IMR-90 (cell line): Measurements from ENCODE around the gene CLPTM1L. TPM values are rescaled to one million over a fixed set of nuclear protein-coding genes. Genes with fewer than 3 reads are reported as not detected.

ENCODE experiments used
- ATAC-seq: fragments of 200-7000 bp; cut with Tn5 transposase; 2 replicates; pipeline ENCODE4 v1.9.1; 2020; ENCODE audit warnings: low read depth, mild to moderate bottlenecking, moderate library complexity
- BruUV-seq: library from RNA; stranded (reverse); fragments of 400-500 nt; replicated peaks from 2 replicates; lab custom pipeline; 2021; lab: Mats Ljungman, UMichigan
- CTCF ChIA-PET: fragments of 300-600 bp; formaldehyde crosslinking; extraction: SDS; loops from one replicate; lab custom pipeline; 2021; ENCODE audit warnings: antibody characterized with exemption; lab: Yijun Ruan, JAX
- POLR2A ChIA-PET: fragments of 300-600 bp; sonication (Branson Sonifier 250); formaldehyde crosslinking; loops from one replicate; lab custom pipeline; 2022; ENCODE audit warnings: antibody characterized with exemption; ENCODE audit not compliant: unreplicated experiment; lab: Charles Lee
- DNase-seq: peaks from one replicate; pipeline ENCODE4 v3.0.0; 2013
- H2AFZ ChIP-seq: replicated peaks from 2 replicates; pipeline ENCODE3; 2013; ENCODE audit warnings: low read length, mild to moderate bottlenecking; ENCODE audit not compliant: poor library complexity
- H2AK5ac ChIP-seq: 2 replicates; pipeline ENCODE4 v1.6.1; 2013; ENCODE audit warnings: low read depth, low read length, inconsistent platforms
- H2AK9ac ChIP-seq: replicated peaks from 2 replicates; pipeline ENCODE3; 2013; ENCODE audit warnings: mild to moderate bottlenecking, low read depth, low read length, moderate library complexity; ENCODE audit not compliant: poor library complexity
- H2BK120ac ChIP-seq: 2 replicates; pipeline ENCODE4 v1.6.1; 2013; ENCODE audit warnings: low read depth, low read length, inconsistent platforms
- H2BK15ac ChIP-seq: 3 replicates; pipeline ENCODE4 v1.6.1; 2013; ENCODE audit warnings: low read depth, low read length, inconsistent platforms
- H2BK20ac ChIP-seq: 2 replicates; pipeline ENCODE4 v1.6.1; 2013; ENCODE audit warnings: low read depth, mild to moderate bottlenecking, inconsistent platforms, low read length, moderate library complexity
- H2BK5ac ChIP-seq: 2 replicates; pipeline ENCODE4 v1.6.1; 2013; ENCODE audit warnings: mild to moderate bottlenecking, low read depth, low read length, inconsistent platforms; ENCODE audit not compliant: poor library complexity, severe bottlenecking
- H3K14ac ChIP-seq: replicated peaks from 2 replicates; pipeline ENCODE4 v1.6.1; 2013; ENCODE audit warnings: low read depth, low read length, inconsistent platforms
- H3K18ac ChIP-seq: 2 replicates; pipeline ENCODE4 v1.6.1; 2013; ENCODE audit warnings: low read depth, low read length, control low read depth
- H3K23ac ChIP-seq: 2 replicates; pipeline ENCODE4 v1.6.1; 2013; ENCODE audit warnings: low read depth, low read length, inconsistent platforms
- H3K27ac ChIP-seq: 2 replicates; pipeline ENCODE4 v1.5.1; 2013; ENCODE audit warnings: mild to moderate bottlenecking, control low read depth, low read length; ENCODE audit not compliant: insufficient read depth
- H3K27me3 ChIP-seq: 2 replicates; pipeline ENCODE4 v1.6.1; 2013; ENCODE audit warnings: low read length; ENCODE audit not compliant: control insufficient read depth, insufficient read depth
- H3K36me3 ChIP-seq: 2 replicates; pipeline ENCODE4 v1.6.1; 2013; ENCODE audit warnings: low read length, mixed read lengths; ENCODE audit not compliant: control insufficient read depth, insufficient read depth
- H3K4ac ChIP-seq: 2 replicates; pipeline ENCODE4 v1.6.1; 2013; ENCODE audit warnings: low read depth, low read length, inconsistent platforms
- H3K4me1 ChIP-seq: 2 replicates; pipeline ENCODE4 v1.6.1; 2013; ENCODE audit warnings: low read length, mixed read lengths; ENCODE audit not compliant: control insufficient read depth, insufficient read depth
- H3K4me2 ChIP-seq: 2 replicates; pipeline ENCODE4 v1.6.1; 2013; ENCODE audit warnings: low read depth, mild to moderate bottlenecking, control low read depth, low read length, moderate library complexity
- H3K4me3 ChIP-seq: 2 replicates; pipeline ENCODE4 v1.5.1; 2013; ENCODE audit warnings: low read depth, mild to moderate bottlenecking, control low read depth, low read length, moderate library complexity; ENCODE audit not compliant: insufficient read depth
- H3K56ac ChIP-seq: 2 replicates; pipeline ENCODE4 v1.6.1; 2013; ENCODE audit warnings: low read length, inconsistent platforms; ENCODE audit not compliant: insufficient read depth; ENCODE audit errors: extremely low read depth
- H3K79me1 ChIP-seq, 2 experiments: 2 replicates each; pipeline ENCODE4 v1.6.1; 2013; ENCODE audit warnings: low read length in 2 of 2, inconsistent platforms in 1 of 2, low read depth in 1 of 2
- H3K9ac ChIP-seq: 2 replicates; pipeline ENCODE4 v1.6.1; 2013; ENCODE audit warnings: low read depth, low read length, control low read depth
- H3K9me1 ChIP-seq: 2 replicates; pipeline ENCODE4 v1.6.1; 2013; ENCODE audit warnings: low read length, inconsistent platforms; ENCODE audit not compliant: insufficient read depth
- H3K9me3 ChIP-seq: 2 replicates; pipeline ENCODE4 v1.6.1; 2013; ENCODE audit warnings: low read length; ENCODE audit not compliant: control insufficient read depth, insufficient read depth
- H4K20me1 ChIP-seq: 2 replicates; pipeline ENCODE4 v1.6.1; 2013; ENCODE audit warnings: low read length, inconsistent platforms; ENCODE audit not compliant: insufficient read depth
- H4K5ac ChIP-seq: 2 replicates; pipeline ENCODE4 v1.6.1; 2013; ENCODE audit warnings: mild to moderate bottlenecking, low read depth, low read length, control low read depth
- H4K8ac ChIP-seq, 2 experiments: 2 replicates each; pipeline ENCODE4 v1.6.1; 2013; ENCODE audit warnings: low read depth in 2 of 2, low read length in 2 of 2, control low read depth in 1 of 2, inconsistent platforms in 1 of 2
- H4K91ac ChIP-seq: 2 replicates; pipeline ENCODE4 v1.6.1; 2013; ENCODE audit warnings: low read depth, low read length, inconsistent platforms; ENCODE audit not compliant: insufficient read depth
- BHLHE40 ChIP-seq: fragments of 150-350 bp; IDR thresholded peaks from 2 replicates; pipeline ENCODE4 v1.6.1; 2016; ENCODE audit warnings: mild to moderate bottlenecking, low read depth, low read length
- CEBPB ChIP-seq: IDR thresholded peaks from 2 replicates; pipeline ENCODE4 v1.6.1; 2012; ENCODE audit warnings: low read depth, low read length, improper control_type of control experiment
- CHD1 ChIP-seq: IDR thresholded peaks from 2 replicates; pipeline ENCODE4 v1.6.1; 2012; ENCODE audit warnings: low read depth, low read length, improper control_type of control experiment
- MAFK ChIP-seq: IDR thresholded peaks from 2 replicates; pipeline ENCODE4 v1.6.1; 2012; ENCODE audit warnings: low read depth, low read length, improper control_type of control experiment
- MXI1 ChIP-seq: IDR thresholded peaks from 2 replicates; pipeline ENCODE4 v1.6.1; 2012; ENCODE audit warnings: low read depth, mild to moderate bottlenecking, low read length, moderate library complexity, borderline replicate concordance
- POLR2A ChIP-seq: IDR thresholded peaks from 2 replicates; pipeline ENCODE4 v1.6.1; 2012; ENCODE audit warnings: mild to moderate bottlenecking, low read depth, low read length
- RAD21 ChIP-seq: IDR thresholded peaks from 2 replicates; pipeline ENCODE4 v1.6.1; 2012; ENCODE audit warnings: low read length, improper control_type of control experiment
- RCOR1 ChIP-seq: IDR thresholded peaks from 2 replicates; pipeline ENCODE4 v1.6.1; 2012; ENCODE audit warnings: mild to moderate bottlenecking, low read length, improper control_type of control experiment; ENCODE audit not compliant: insufficient replicate concordance
- RFX5 ChIP-seq: IDR thresholded peaks from 2 replicates; pipeline ENCODE4 v1.8.0; 2012; ENCODE audit warnings: low read depth, mild to moderate bottlenecking, low read length, moderate library complexity
- WGBS, 2 experiments: methylation state at CpG; one replicate each; pipeline versions ENCODE4 v1.1.5 to v1.1.7; 2013; ENCODE audit warnings: missing lambda C conversion rate in 2 of 2; ENCODE audit not compliant: insufficient read length in 1 of 2; ENCODE audit errors: extremely low coverage in 2 of 2; 5-methylcytosine and 5-hydroxymethylcytosine counted together
- dilution Hi-C: fragments of 300-500 bp; cut with HindIII; formaldehyde crosslinking; loops from one replicate; pipeline ENCODE4 v1.14.3; 2018; ENCODE audit warnings: low sequenced_read_pairs; ENCODE audit not compliant: unreplicated experiment
- in situ Hi-C: fragments of 300-500 bp; cut with MboI; formaldehyde crosslinking; loops from 3 replicates; pipeline ENCODE4 v1.14.3; 2019; ENCODE audit warnings: low sequenced_read_pairs, inconsistent platforms, mixed read lengths
- intact Hi-C: fragments of 100-400 bp; cut with micrococcal nuclease; formaldehyde crosslinking; loops from 2 replicates; pipeline ENCODE4 v1.10.0; 2022
- polyA plus RNA-seq, 3 experiments: library from polyadenylated mRNA; depleted of rRNA; stranded (reverse); fragments of >200 nt; gene quantifications; 2 replicates each; pipeline ENCODE4 v1.2.3, GENCODE V29; 2012; ENCODE audit warnings: low replicate concordance in 1 of 3
- total RNA-seq: library from RNA; depleted of rRNA; stranded (reverse); fragments of >200 nt; gene quantifications from 2 replicates; pipeline ENCODE4 v1.2.3, GENCODE V29; 2012

CLPTM1L gene
- total and polyA plus RNA-seq, 2 of the 4 experiments (the other 2 are of a cell fraction) = 114 to 137 TPM

DNA sequence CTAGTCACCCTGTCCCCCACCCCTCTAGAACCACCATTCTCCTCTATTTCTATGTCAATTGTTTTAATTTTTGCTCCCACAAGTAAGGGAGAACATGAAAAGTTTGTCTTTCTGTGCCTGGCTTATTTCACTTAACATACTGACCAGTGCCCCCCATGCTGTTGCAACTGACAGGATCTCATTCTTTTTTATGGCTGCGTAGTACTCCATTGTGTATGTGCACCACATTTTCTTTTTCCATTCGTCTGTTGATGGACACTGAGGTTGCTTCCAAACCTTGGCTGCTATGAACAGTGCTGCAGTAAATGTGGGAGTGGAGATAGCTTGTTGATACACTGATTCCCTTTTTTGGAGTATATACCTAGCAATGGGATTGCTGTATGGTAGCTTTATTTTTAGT is 42.6 kb downstream of the CLPTM1L start:
- H3K18ac ChIP-seq = no peak overlapping the region
- H4K91ac ChIP-seq = no peak overlapping the region
- H3K23ac ChIP-seq = no peak overlapping the region
- H3K36me3 ChIP-seq = no peaks in the 10 kb centered on the region
- H3K4ac ChIP-seq = no peak overlapping the region
- no peak overlapping the region for H3K4me3 ChIP-seq
- dilution Hi-C loops = no loop called here
- BruUV-seq = no TSS peak
- no peak overlapping the region for H3K9ac ChIP-seq
- in situ Hi-C loops = no loop called here
- no peak overlapping the region for H2AK9ac ChIP-seq
- H3K79me1 ChIP-seq = no peaks in the 10 kb centered on the region
- ATAC-seq (no peak), DNase-seq (no peak)
- H4K5ac ChIP-seq = no peak overlapping the region
- TF ChIP-seq POLR2A (no peak), RCOR1 (no peak), CEBPB (no peak), RFX5 (no peak), RAD21 (no peak), MXI1 (no peak), MAFK (no peak), BHLHE40 (no peak), CHD1 (no peak)
- H3K14ac ChIP-seq = no peak overlapping the region
- peaks cover 10% of the 10 kb centered on the region; the same call in 1 of the 2 replicates for H3K27me3 ChIP-seq
- no peaks in the 10 kb centered on the region for H3K9me1 ChIP-seq
- H3K56ac ChIP-seq = no peak overlapping the region
- H3K27ac ChIP-seq = no peak overlapping the region
- no peak overlapping the region for H4K8ac ChIP-seq
- H2BK5ac ChIP-seq = no peak overlapping the region
- no peak overlapping the region for H2AFZ ChIP-seq
- intact Hi-C loops = no loop called here
- ChIA-PET CTCF (no interaction called here), POLR2A (no interaction called here)
- H4K20me1 ChIP-seq = no peaks in the 10 kb centered on the region
- H2BK15ac ChIP-seq = no peak overlapping the region
- H2AK5ac ChIP-seq = no peak overlapping the region
- no peaks in the 10 kb centered on the region for H3K4me1 ChIP-seq
- no peaks in the 10 kb centered on the region; the same call in 1 of the 2 replicates for H3K9me3 ChIP-seq
- H2BK120ac ChIP-seq = no peak overlapping the region
- H3K4me2 ChIP-seq = no peak overlapping the region
- H2BK20ac ChIP-seq = no peak overlapping the region
- no CpG with 5 or more reads among the region's 2 CpGs for WGBS, 2 experiments
